HG02610 (cell line): ENCODE results near the gene CERS2.

Experiments
- ATAC-seq: cut with Tn5 transposase; IDR thresholded peaks from one replicate; pipeline ENCODE4 v1.9.1; 2021; ENCODE audit warnings: mild to moderate bottlenecking, moderate library complexity; ENCODE audit not compliant: unreplicated experiment

CERS2 gene, protein sequence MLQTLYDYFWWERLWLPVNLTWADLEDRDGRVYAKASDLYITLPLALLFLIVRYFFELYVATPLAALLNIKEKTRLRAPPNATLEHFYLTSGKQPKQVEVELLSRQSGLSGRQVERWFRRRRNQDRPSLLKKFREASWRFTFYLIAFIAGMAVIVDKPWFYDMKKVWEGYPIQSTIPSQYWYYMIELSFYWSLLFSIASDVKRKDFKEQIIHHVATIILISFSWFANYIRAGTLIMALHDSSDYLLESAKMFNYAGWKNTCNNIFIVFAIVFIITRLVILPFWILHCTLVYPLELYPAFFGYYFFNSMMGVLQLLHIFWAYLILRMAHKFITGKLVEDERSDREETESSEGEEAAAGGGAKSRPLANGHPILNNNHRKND

GRCh38 chr1:150974580-150975478 lies at the start of gene CERS2:
CERS2 (minus strand) TSS chr1:150974835; CDS start chr1:150969090, 5,745 bp downstream.
- peak; percentile 48 for ATAC-seq

- ATAC-seq = no peak
Observed at GRCh38 chr1:151013518-151013917, 38.9 kb upstream of the CERS2 start.

DNA sequence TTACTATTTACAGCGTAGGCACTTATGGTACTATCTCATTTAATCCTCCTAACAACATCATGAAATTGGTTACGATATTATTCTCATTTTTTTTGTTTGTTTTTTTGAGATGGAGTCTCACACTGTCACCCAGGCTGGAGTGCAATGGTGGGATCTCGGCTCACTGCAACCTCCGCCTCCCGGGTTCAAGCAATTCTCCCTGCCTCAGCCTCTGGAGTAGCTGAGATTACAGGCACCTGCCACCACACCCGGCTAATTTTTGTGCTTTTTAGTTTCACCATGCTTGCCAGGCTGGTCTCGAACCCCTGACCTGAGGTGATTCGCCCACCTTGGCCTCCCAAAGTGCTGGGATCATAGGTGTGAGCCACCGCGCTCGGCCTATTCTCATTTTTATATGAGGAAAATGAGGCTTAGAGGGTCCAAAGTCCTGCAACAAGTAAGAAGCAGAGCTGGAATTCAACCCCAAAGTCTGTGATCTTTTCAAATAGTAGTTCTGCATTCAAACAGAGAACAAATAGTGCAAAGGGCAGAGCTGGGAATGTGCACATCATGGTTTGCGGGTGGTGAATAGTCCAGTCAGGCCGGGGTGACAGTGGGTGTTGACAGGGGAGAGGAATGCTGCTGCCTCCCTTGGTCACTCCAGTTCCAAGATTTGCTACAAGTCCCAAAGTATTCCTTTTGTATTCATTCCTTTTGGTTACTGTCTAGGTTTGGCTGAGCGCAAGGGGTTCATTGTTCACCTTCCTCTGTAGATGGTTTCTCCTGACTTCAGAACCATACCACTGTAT lies 38.2 kb upstream of the CERS2 start:
- no peak for ATAC-seq

GRCh38 chr1:151011154-151011850 lies 36.7 kb upstream of the CERS2 start:
- no peak for ATAC-seq

- no peak for ATAC-seq
Observed at GRCh38 chr1:151010346-151010726, 35.7 kb upstream of the CERS2 start.

DNA sequence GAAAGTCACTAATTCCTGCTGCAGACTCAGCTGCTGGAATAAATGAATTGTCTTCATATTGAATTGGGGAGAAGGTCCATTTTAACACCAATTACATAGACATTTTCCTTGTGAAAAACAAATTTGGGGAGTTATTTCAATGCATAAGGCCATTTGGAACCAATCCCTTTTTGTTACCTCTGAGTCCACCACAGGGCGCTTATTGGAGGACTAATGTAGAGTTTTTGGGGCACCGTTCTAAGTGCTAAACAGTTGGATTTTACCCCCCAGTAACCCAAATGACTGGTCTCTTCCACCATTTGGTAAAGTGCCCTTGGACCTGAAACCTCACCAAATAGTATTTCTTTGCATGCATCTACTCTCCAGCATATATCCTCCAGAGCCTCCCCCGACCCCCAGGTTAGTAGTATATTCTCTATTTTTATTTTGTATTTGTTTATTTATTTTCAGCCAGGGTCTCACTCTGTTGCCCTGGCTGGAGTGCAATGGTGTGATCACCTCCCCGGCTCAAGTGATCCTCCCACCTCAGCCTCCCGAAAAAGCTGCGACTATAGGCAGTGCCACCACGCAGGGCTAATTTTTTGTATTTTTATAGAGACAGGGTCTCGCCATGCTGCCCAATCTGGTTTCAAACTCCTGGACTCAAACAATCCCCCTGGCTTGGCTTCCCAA lies 35.2 kb upstream of the CERS2 start:
- ATAC-seq = no peak

GRCh38 chr1:151009206-151009587 lies 34.6 kb upstream of the CERS2 start:
- ATAC-seq = no peak

DNA sequence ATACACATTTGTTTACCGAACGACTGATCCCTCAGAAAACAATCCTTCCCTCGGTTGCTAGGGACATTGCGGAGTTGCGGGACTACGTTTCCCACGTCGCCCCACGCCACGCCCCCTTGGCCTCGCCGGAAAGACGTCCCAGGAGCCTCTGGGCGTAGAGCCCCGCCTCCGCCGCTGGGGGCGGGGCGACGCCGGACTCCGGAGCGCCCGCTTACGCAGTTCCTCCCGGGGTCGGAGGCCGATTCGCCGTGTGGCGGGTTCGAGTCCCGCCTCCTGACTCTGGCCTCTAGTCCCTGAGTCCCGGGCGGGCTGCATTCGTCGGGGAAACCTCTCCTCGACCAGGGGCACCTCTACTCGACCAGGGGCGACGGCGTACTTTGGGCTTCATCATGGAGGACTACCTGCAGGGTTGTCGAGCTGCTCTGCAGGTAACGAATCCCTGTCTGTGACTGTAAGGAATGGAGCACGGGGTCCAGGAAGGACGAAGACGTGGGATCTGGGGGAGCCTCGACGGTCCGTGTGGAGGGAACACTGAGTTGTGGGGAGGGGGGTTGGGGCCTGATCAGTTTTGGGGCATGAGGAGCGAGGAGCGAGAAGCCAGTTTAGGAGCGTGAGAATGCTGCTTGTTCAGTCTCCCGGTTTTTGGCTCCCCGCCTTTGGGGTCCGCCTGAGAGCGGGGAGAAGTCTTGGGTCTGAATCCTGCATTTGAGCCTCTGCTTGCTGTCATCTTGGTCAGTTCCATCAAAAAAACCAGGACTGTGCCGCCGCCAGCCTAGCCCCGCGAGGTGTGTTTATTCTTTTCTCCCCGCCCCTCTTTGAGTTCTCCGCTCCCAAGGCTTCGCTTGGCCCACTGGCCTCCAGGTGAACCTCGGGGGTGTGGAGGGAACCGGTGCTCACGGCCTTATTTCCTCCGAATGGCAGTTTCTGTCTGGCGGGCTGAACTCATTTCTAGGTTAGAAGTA lies 33.9 kb upstream of the CERS2 start, which contains the start of gene PRUNE1:
TSS of gene PRUNE1 (plus strand) at position 206 of the 962 bp plus-strand sequence. CDS start at position 390, 184 bp downstream.
- ATAC-seq = peak; percentile 73

DNA sequence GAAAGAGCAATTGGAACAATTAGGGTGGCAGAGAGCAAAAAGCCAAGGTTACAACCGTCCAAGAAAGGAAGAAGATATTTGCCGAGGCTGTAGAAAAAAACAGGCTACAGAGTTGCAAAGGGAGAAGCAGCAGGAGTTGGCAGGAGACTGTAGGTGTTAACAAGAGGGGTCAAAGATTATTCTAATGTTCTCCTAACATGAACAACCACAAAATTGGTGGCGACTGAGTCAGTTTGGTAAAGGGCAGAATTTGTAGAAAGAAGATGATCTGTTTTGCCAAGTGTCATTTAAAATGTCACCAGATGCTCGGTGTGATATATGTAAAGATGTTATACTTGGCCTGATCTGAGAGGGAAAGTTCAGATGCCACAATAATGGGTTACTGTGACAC lies 33.2 kb upstream of the CERS2 start:
- no peak for ATAC-seq

- ATAC-seq = peak; percentile 44
Observed at GRCh38 chr1:151006327-151007052, 31.9 kb upstream of the CERS2 start, which contains the start of gene MINDY1. MINDY1 (minus strand) TSS chr1:151006902; CDS start chr1:151002617, 4,285 bp downstream.

- no peak for ATAC-seq
Observed at GRCh38 chr1:151005729-151006319, 31.2 kb upstream of the CERS2 start.

- ATAC-seq = no peak
Observed at GRCh38 chr1:151003180-151003579, 28.5 kb upstream of the CERS2 start.

- ATAC-seq = no peak
Observed at GRCh38 chr1:151002611-151003010, 28.0 kb upstream of the CERS2 start.

GRCh38 chr1:151002051-151002450 lies 27.4 kb upstream of the CERS2 start:
- no peak for ATAC-seq

DNA sequence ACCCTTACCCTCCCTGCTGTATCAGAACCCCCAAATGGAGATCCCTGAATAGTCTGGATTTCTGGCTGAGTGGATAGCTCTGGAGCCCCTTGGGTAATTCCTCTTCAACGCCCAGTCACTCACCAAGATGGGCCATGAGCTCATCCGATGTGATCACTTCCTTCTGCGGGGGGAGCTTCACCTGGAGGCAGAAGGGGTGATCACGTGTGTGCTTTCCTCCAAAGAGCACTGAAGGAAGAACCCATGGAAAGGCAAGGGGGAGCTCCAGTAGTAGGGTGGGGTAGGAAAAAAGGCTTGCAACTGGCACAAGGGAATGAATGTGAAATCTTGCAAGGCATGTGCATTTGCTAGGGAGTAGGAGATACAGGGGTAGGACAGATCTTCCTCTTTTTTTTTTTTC lies 27.0 kb upstream of the CERS2 start:
- ATAC-seq = no peak

DNA sequence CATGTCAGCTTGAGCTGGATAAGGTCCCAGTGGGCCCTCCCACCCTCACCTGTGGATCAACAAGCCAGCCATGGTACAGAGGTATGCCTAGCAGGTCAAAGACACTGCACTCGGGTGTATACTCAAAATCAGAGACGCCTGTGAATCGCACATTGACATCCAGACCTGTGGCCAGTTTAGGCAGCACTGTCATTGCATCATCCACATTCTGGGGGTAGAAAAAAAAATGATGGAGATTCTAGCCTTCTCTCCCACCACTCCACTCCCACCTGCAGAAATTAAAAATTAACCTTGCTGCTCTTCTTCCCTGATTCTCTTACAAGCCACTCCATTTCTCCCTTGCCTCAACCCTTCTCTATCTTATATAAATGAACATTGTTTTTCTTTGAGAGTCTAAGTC lies 25.8 kb upstream of the CERS2 start:
- no peak for ATAC-seq

- no peak for ATAC-seq
Observed at GRCh38 chr1:150999926-151000325, 25.3 kb upstream of the CERS2 start.
